ENCODE measurements around the gene TRIM29. TPM values are rescaled to one million over a fixed set of nuclear protein-coding genes. Genes with fewer than 3 reads are reported as not detected.

The TRIM29 gene
- total RNA-seq, 2 experiments from 2014 or later, result not detected

- Histone ChIP-seq H3K4me1 (ENCODE audit: insufficient read depth, low read length) (no peaks in the 10 kb centered on the region), H3K36me3 (ENCODE audit: insufficient read depth, low read length) (no peaks in the 10 kb centered on the region), H3K9me3 (ENCODE audit: control insufficient read depth in 1 of 2, insufficient read depth in 1 of 2, low read length in 2 of 2) (no peaks in the 10 kb centered on the region), H3K27me3 (ENCODE audit: control insufficient read depth in 1 of 2, insufficient read depth in 2 of 2, low read length in 2 of 2) (no peaks in the 10 kb centered on the region), H3K27ac (ENCODE audit: low read depth in 1 of 2, low read length in 2 of 2) (no peak overlapping the region), H3K4me3 (ENCODE audit: low read length) (no peak overlapping the region)
- Mint-ChIP-seq H3K27ac (no peak overlapping the region), H3K27me3 (peaks cover 6% of the 10 kb centered on the region), H3K4me1 (ENCODE audit: low read depth) (no peaks in the 10 kb centered on the region), H3K4me3 (no peak overlapping the region), H3K9me3 (no peaks in the 10 kb centered on the region), H3K36me3 (ENCODE audit: low read depth) (no peaks in the 10 kb centered on the region)
- ChIA-PET POLR2A (no interaction called here), CTCF (no interaction called here)
- TF ChIP-seq, protein P1, sequence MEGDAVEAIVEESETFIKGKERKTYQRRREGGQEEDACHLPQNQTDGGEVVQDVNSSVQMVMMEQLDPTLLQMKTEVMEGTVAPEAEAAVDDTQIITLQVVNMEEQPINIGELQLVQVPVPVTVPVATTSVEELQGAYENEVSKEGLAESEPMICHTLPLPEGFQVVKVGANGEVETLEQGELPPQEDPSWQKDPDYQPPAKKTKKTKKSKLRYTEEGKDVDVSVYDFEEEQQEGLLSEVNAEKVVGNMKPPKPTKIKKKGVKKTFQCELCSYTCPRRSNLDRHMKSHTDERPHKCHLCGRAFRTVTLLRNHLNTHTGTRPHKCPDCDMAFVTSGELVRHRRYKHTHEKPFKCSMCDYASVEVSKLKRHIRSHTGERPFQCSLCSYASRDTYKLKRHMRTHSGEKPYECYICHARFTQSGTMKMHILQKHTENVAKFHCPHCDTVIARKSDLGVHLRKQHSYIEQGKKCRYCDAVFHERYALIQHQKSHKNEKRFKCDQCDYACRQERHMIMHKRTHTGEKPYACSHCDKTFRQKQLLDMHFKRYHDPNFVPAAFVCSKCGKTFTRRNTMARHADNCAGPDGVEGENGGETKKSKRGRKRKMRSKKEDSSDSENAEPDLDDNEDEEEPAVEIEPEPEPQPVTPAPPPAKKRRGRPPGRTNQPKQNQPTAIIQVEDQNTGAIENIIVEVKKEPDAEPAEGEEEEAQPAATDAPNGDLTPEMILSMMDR (IDR thresholded peaks at IDR 0.05), result no peak
- DNase-seq, result no peak
- intact Hi-C loops (cut with DNase I, micrococcal nuclease), result no loop called here
- no peak for ATAC-seq (ENCODE audit: poor library complexity)
These were observed 5.2 kb downstream of the TRIM29 start for GRCh38 chr11:120132645-120133185.

- no peak overlapping the region for H3K27ac ChIP-seq (ENCODE audit: low read depth in 1 of 2, low read length in 2 of 2)
- Mint-ChIP-seq H3K9me3 (no peaks in the 10 kb centered on the region), H3K27ac (no peak overlapping the region), H3K36me3 (ENCODE audit: low read depth) (no peaks in the 10 kb centered on the region), H3K4me3 (no peak overlapping the region), H3K27me3 (peaks cover 7% of the 10 kb centered on the region), H3K4me1 (ENCODE audit: low read depth) (no peaks in the 10 kb centered on the region)
- ATAC-seq (ENCODE audit: poor library complexity) (no peak), DNase-seq (peak in 1 of 14 experiments; percentile 1)
- H3K4me3 ChIP-seq (ENCODE audit: low read length), result no peak overlapping the region
- CTCF ChIA-PET, result no interaction called here
- POLR2A ChIA-PET, result no interaction called here
- H3K27me3 ChIP-seq (ENCODE audit: control insufficient read depth in 1 of 2, insufficient read depth in 2 of 2, low read length in 2 of 2), result no peaks in the 10 kb centered on the region
- TF ChIP-seq, protein P1 (IDR thresholded peaks at IDR 0.05), result no peak
- intact Hi-C loops (cut with DNase I, micrococcal nuclease), result no loop called here
- no peaks in the 10 kb centered on the region for H3K4me1 ChIP-seq (ENCODE audit: insufficient read depth, low read length)
- H3K36me3 ChIP-seq (ENCODE audit: insufficient read depth, low read length), result no peaks in the 10 kb centered on the region
- H3K9me3 ChIP-seq (ENCODE audit: control insufficient read depth in 1 of 2, insufficient read depth in 1 of 2, low read length in 2 of 2), result no peaks in the 10 kb centered on the region
These were observed 5.8 kb downstream of the TRIM29 start for GRCh38 chr11:120131941-120132644.

DNA sequence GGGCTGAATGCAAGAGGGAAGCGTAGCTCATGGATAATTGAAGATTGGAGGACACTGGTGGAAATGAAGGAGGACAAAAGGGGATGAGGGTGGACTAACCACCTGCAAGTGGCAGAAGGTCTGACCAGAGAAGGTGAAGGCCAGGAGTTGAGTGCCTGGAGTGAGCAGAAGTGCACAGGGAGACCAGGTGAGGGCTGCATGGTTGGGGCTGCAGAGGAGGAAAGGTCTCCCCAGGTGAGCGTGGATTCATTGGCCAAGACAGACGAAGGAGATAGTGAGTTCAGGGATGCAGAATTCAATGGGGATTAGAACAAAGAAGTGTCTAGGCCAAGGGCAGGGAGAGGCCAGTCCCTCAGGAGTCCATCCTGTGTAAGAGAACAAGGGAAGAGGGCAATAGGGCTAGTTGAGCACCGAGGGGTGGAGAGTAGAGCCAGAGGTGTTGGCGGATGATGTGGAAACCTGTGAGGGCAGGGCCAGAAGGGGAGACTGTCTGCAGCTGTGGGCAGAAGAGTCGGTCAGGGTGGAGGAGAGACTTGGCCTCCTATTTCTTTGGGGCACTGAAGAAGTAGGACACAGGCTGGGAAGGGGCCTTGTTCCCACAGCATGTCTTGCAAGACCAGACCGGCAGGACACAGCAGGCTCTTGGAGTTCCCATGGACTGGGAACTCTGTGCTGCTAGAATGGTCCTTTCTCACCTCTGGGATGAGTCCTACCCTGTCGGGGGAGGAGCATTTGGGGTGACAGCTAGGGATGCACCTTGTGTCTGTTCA lies 6.7 kb downstream of the TRIM29 start:
- Mint-ChIP-seq H3K27ac (no peak overlapping the region), H3K27me3 (peaks cover 7% of the 10 kb centered on the region), H3K9me3 (no peaks in the 10 kb centered on the region), H3K4me3 (no peak overlapping the region), H3K4me1 (ENCODE audit: low read depth) (no peaks in the 10 kb centered on the region), H3K36me3 (ENCODE audit: low read depth) (no peaks in the 10 kb centered on the region)
- ATAC-seq (ENCODE audit: poor library complexity) (no peak), DNase-seq (peak in 1 of 14 experiments; percentile 25)
- no peaks in the 10 kb centered on the region for H3K4me1 ChIP-seq (ENCODE audit: insufficient read depth, low read length)
- no peak overlapping the region for H3K4me3 ChIP-seq (ENCODE audit: low read length)
- no peaks in the 10 kb centered on the region for H3K27me3 ChIP-seq (ENCODE audit: control insufficient read depth in 1 of 2, insufficient read depth in 2 of 2, low read length in 2 of 2)
- H3K36me3 ChIP-seq (ENCODE audit: insufficient read depth, low read length), result no peaks in the 10 kb centered on the region
- TF ChIP-seq, protein P1 (IDR thresholded peaks at IDR 0.05), result no peak
- POLR2A ChIA-PET, result no interaction called here
- CTCF ChIA-PET, result no interaction called here
- H3K9me3 ChIP-seq (ENCODE audit: control insufficient read depth in 1 of 2, insufficient read depth in 1 of 2, low read length in 2 of 2), result no peaks in the 10 kb centered on the region
- no peak overlapping the region for H3K27ac ChIP-seq (ENCODE audit: low read depth in 1 of 2, low read length in 2 of 2)
- intact Hi-C loops (cut with DNase I, micrococcal nuclease), result no loop called here

Data from CD4-positive, alpha-beta T cell (primary cell).